ENCODE measurements around the gene PAX9. TPM values are rescaled to one million over a fixed set of nuclear protein-coding genes. Genes with fewer than 3 reads are reported as not detected.

PAX9 gene
- total RNA-seq, 2 experiments from 2014 or later = not detected

DNA sequence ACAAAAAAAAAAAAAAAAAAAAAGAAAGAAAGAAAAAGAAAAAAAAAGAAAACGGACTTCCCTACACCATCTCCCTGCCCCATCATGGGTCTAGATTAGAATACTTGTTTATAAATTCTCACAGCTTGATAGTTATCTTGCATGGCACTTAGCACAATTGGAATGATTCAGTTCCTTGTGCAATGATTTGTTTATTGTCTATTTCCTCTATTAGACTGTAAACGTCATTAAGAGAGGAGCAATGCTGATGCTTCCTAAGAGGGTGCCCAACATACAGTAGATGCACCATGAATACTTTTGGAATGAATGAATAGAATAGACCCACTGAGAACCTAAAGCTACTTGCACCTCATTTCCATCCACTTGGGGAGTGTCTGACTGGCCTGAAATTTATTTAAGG, 40.8 kb downstream of the PAX9 start:
- no peak for TF ChIP-seq CTCF (IDR thresholded peaks at IDR 0.05)
- Mint-ChIP-seq H3K27me3 (peaks cover 5% of the 10 kb centered on the region), H3K27ac (no peak overlapping the region), H3K9me3 (peaks cover 1% of the 10 kb centered on the region), H3K4me3 (no peak overlapping the region), H3K36me3 (ENCODE audit: low read depth) (no peaks in the 10 kb centered on the region), H3K4me1 (ENCODE audit: low read depth) (no peaks in the 10 kb centered on the region)
- ATAC-seq (no peak), DNase-seq (no peak)
- ChIA-PET POLR2A (no interaction called here), CTCF (no interaction called here)
- intact Hi-C loops (cut with micrococcal nuclease) = no loop called here

DNA sequence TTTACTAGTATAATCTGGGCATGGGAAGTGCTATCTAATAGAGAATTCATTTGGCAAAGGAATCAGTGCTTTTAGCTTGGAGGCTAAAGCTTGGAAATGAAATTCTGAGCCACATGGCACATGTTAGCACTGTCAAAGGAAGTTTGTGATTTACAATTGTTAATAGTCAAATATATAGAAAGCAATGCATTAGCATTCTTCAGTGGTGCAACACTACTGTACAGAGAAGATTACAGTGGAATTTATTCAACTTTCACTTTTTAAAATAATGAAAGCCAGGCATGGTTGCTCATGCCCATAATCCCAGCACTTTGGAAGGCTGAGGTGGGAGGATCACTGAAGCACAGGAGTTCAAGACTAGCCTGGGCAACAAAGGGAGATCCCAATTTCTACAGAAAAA, 45.9 kb downstream of the PAX9 start:
- ATAC-seq = no peak
- peaks cover 1% of the 10 kb centered on the region for H3K9me3 Mint-ChIP-seq
- no peaks in the 10 kb centered on the region for H3K4me1 Mint-ChIP-seq (ENCODE audit: low read depth)
- H3K4me3 Mint-ChIP-seq = no peak overlapping the region
- DNase-seq = no peak
- H3K27ac Mint-ChIP-seq = no peak overlapping the region
- H3K36me3 Mint-ChIP-seq (ENCODE audit: low read depth) = no peaks in the 10 kb centered on the region
- ChIA-PET POLR2A (no interaction called here), CTCF (no interaction called here)
- intact Hi-C loops (cut with micrococcal nuclease) = no loop called here
- H3K27me3 Mint-ChIP-seq = no peaks in the 10 kb centered on the region
- TF ChIP-seq CTCF (IDR thresholded peaks at IDR 0.05) = no peak

DNA sequence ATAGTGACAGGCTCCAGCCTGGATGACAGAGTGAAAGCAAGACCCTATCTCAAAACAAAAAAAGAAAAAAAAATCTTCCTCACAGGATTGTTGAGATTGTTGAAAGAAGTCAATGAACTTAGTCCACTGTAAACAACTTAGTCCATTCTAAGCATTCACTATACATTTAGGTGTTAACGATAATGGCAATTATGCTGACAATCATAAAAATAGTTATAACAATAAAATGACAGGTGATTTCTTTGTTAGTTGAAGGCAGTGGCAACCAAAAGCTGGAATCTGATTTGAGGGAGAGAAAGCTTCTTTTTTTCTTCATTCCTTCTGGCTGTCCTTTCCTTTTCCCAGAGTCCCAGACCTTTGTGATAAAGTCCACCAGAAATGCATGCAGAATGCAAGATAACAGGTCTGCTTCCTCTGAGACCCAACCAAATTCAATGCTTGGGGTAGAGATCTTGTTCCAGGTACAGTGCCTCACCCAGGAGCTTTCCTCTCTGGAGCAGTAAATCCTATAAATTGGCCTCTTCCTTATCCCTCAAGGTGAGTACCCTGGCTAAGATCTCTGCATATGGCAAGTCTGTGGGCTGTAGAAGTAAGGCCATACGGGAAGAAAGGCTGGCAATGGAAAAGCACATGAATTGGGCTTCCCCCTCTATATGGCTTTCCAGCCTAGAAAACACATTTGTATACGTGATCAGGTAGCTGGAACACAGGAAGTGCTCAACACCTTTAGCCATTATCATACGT, 52.5 kb downstream of the PAX9 start:
- H3K27ac Mint-ChIP-seq = no peak overlapping the region
- intact Hi-C loops (cut with micrococcal nuclease) = no loop called here
- H3K9me3 Mint-ChIP-seq = no peaks in the 10 kb centered on the region
- ATAC-seq = no peak
- TF ChIP-seq CTCF (IDR thresholded peaks at IDR 0.05) = no peak
- DNase-seq = no peak
- H3K4me1 Mint-ChIP-seq (ENCODE audit: low read depth) = no peaks in the 10 kb centered on the region
- POLR2A ChIA-PET = no interaction called here
- CTCF ChIA-PET = no interaction called here
- no peaks in the 10 kb centered on the region for H3K36me3 Mint-ChIP-seq (ENCODE audit: low read depth)
- no peak overlapping the region for H3K4me3 Mint-ChIP-seq
- H3K27me3 Mint-ChIP-seq = no peaks in the 10 kb centered on the region

DNA sequence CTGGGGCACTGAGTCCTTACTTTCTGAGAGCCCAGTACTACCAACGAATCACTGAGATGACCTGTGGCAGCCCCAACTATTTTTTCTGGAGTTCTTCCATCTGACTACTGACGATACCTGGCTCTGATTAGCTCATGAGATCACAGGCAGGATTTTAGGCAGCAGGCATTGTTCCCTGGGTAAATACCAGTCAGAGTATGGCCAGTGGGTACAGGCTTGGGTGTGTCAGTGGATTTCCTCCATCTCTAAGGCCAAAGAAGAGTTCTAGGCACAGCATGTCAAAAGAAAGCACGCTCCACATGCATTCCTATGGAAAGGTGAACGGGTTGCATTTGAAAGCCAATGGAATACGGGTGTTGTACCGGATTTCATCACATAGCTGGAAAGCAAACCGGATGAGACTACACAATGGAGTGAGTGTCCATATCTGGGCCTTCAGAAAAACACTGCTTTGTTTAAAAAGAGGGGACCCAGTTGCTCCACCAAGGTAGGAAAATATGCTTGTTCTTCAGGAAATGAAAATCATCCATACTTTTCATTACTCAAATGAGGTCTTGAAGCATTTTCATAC, 55.0 kb downstream of the PAX9 start:
- ChIA-PET CTCF (no interaction called here), POLR2A (no interaction called here)
- ATAC-seq = no peak
- intact Hi-C loops (cut with micrococcal nuclease) = no loop called here
- Mint-ChIP-seq H3K27ac (no peak overlapping the region), H3K27me3 (no peaks in the 10 kb centered on the region), H3K9me3 (no peaks in the 10 kb centered on the region), H3K4me1 (ENCODE audit: low read depth) (no peaks in the 10 kb centered on the region), H3K36me3 (ENCODE audit: low read depth) (no peaks in the 10 kb centered on the region), H3K4me3 (no peak overlapping the region)
- DNase-seq = no peak
- TF ChIP-seq CTCF (IDR thresholded peaks at IDR 0.05) = no peak

GRCh38 chr14:36717363-36717762, 55.7 kb downstream of the PAX9 start:
- H3K4me3 Mint-ChIP-seq = no peak overlapping the region
- intact Hi-C loops (cut with micrococcal nuclease) = no loop called here
- no peaks in the 10 kb centered on the region for H3K27me3 Mint-ChIP-seq
- no peak for TF ChIP-seq CTCF (IDR thresholded peaks at IDR 0.05)
- ChIA-PET CTCF (interaction anchor here (1.6 kb wide), 1 partner anchor 163 kb away, joined by 4 read pairs; no protein-coding TSS in a partner anchor), POLR2A (no interaction called here)
- no peak overlapping the region for H3K27ac Mint-ChIP-seq
- H3K4me1 Mint-ChIP-seq (ENCODE audit: low read depth) = no peaks in the 10 kb centered on the region
- ATAC-seq (no peak), DNase-seq (no peak)
- H3K9me3 Mint-ChIP-seq = no peaks in the 10 kb centered on the region
- no peaks in the 10 kb centered on the region for H3K36me3 Mint-ChIP-seq (ENCODE audit: low read depth)

Measured in activated CD8-positive, alpha-beta T cell treated with anti-CD3 and anti-CD28 coated beads for 36 hours (primary cell).